Measurements from ENCODE around the gene KCTD17.
A peak's percentile ranks its signal among the peaks of the same experiment; 100 is the strongest.

The KCTD17 gene

DNA sequence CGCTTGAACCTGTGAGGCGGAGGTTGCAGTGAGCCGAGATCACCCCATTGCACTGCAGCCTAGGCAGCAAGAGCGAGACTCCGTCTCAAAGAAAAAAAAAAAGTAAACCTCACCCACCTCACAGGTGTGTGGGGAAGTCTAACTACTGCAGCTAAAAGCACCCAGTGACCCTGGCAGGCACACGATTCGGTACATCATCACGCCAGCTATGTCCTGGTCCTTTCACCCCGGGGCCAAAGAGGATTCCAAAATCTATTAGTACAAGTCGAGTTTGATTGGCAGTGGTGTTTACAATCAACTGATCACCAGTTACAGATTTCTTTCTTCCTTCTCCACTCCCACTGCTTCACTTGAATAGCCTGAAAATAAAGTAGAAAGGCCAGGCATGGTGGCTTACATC, 38.6 kb upstream of the KCTD17 start:
- H3K4me3 ChIP-seq (ENCODE audit: low read depth, low read length), result no peak overlapping the region
- H3K27ac ChIP-seq (ENCODE audit: low read depth, low read length), result no peak overlapping the region
- 0 out of 2 replicates have a peak, but pooled peaks cover 1% of the 10 kb centered on the region for H3K27me3 ChIP-seq (ENCODE audit: insufficient read depth, low read length)
- no peaks in the 10 kb centered on the region for H3K4me1 ChIP-seq (ENCODE audit: control insufficient read depth, insufficient read depth, low read length, unreplicated experiment)
- no peak overlapping the region for H2AFZ ChIP-seq (ENCODE audit: low read length, unreplicated experiment)
- no peaks in the 10 kb centered on the region for H3K79me2 ChIP-seq (ENCODE audit: control insufficient read depth, insufficient read depth, low read length, unreplicated experiment)
- no peaks in the 10 kb centered on the region for H3K36me3 ChIP-seq (ENCODE audit: insufficient read depth, low read length)

DNA sequence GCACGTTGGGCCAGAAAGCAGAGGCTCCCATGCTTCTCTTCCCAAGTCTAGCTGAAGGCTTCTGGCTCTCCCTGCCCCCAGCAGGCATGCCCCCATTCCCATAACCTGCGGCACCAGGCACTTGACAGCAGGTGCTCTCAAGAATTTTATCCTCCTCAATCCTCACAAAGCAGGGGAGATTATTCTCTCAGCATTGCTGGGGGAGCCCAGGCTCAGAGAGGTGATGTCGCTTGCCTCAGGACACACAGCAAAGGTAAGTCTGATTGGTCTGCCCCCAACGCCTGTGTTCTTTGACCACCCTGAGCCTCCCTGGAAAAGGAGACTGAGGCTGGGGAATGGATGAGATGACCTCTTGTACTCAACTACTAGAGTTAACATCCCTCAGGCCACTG, 37.1 kb upstream of the KCTD17 start:
- no peak overlapping the region for H3K27ac ChIP-seq (ENCODE audit: low read depth, low read length)
- H2AFZ ChIP-seq (ENCODE audit: low read length, unreplicated experiment), result no peak overlapping the region
- H3K79me2 ChIP-seq (ENCODE audit: control insufficient read depth, insufficient read depth, low read length, unreplicated experiment), result peaks cover 3% of the 10 kb centered on the region
- H3K36me3 ChIP-seq (ENCODE audit: insufficient read depth, low read length), result no peaks in the 10 kb centered on the region
- H3K27me3 ChIP-seq (ENCODE audit: insufficient read depth, low read length), result no peaks in the 10 kb centered on the region
- no peak overlapping the region for H3K4me3 ChIP-seq (ENCODE audit: low read depth, low read length)
- H3K4me1 ChIP-seq (ENCODE audit: control insufficient read depth, insufficient read depth, low read length, unreplicated experiment), result no peaks in the 10 kb centered on the region

DNA sequence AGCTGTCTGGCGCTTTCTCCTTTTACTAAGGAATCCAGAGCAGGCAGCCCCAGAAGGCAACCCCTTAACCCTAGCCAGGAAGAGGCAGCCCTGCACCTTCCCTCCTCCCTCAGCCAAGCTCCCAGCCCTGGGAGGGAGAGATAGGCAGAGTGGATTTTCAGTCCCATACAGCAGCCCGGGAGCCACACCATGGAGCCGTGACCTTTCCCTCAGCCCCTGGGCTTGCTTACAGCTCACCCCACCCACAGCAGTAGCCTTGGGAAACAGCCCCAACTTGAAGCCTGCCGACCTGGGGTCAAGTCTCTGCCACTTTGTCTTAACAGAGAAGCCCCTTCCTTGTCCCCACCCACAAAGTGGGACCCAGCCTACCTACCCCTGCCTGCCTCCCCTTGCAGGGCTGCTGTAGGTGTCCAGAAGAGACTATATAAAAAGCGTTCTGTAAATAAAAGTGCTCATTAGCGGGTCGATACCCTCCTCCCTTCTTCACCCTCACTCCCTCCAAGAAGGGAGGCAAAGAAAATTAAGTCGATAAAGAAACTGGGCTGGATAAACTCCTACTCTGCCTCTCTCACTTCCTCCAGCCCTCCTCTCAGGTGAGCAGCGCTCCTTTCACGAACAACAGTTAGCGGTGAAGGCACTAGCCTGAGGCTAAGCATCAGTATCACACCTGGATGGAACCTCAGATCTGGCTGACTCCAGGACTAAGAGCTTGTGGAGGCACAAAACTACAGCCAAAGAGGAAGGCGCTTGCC, 36.5 kb upstream of the KCTD17 start:
- Histone ChIP-seq H3K27ac (ENCODE audit: low read depth, low read length) (no peak overlapping the region), H3K4me1 (ENCODE audit: control insufficient read depth, insufficient read depth, low read length, unreplicated experiment) (no peaks in the 10 kb centered on the region), H2AFZ (ENCODE audit: low read length, unreplicated experiment) (no peak overlapping the region), H3K4me3 (ENCODE audit: low read depth, low read length) (no peak overlapping the region), H3K27me3 (ENCODE audit: insufficient read depth, low read length) (no peaks in the 10 kb centered on the region), H3K79me2 (ENCODE audit: control insufficient read depth, insufficient read depth, low read length, unreplicated experiment) (peaks cover 3% of the 10 kb centered on the region), H3K36me3 (ENCODE audit: insufficient read depth, low read length) (no peaks in the 10 kb centered on the region)

- no peaks in the 10 kb centered on the region for H3K36me3 ChIP-seq (ENCODE audit: insufficient read depth, low read length)
- peaks cover 6% of the 10 kb centered on the region for H3K79me2 ChIP-seq (ENCODE audit: control insufficient read depth, insufficient read depth, low read length, unreplicated experiment)
- no peaks in the 10 kb centered on the region for H3K27me3 ChIP-seq (ENCODE audit: insufficient read depth, low read length)
- H2AFZ ChIP-seq (ENCODE audit: low read length, unreplicated experiment), result no peak overlapping the region
- H3K4me1 ChIP-seq (ENCODE audit: control insufficient read depth, insufficient read depth, low read length, unreplicated experiment), result no peaks in the 10 kb centered on the region
- no peak overlapping the region for H3K4me3 ChIP-seq (ENCODE audit: low read depth, low read length)
- no peak overlapping the region for H3K27ac ChIP-seq (ENCODE audit: low read depth, low read length)
These were observed 36.0 kb upstream of the KCTD17 start for GRCh38 chr22:37015587-37015878.

DNA sequence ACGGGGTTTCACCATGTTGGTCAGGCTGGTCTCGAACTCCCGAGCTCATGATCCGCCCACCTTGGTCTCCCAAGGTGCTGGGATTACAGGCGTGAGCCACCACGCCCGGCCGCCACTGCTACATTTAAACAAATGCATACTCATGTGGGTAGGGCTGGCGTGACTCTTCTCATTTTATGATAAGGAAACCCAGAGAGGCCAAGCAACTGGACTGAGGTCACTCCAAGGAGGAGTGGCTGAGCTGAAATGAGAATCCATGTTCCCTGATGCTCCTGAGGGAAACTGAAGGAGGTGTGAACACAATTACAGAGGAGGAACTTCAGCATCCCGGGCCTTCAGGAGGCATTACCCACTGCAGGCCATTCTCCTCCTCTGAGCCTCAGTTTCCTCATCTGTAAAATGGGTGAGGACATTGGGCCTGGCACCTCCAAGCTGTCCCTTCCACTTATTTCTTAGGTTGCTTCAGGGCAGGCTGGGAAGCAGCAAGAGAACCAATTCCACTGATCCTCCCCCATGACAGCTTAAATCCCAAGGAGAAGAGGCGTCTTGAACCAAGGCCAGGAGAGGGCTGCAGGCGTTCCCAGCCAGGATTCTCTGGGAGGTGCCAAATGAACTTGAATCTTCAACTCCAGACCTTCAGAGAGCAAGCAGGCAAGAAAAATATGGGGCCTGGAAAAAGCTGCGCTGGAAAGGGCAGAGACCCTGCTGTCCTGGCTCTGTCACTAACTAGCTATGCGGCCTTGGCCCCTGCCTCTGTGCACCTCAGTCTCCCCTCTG, 35.2 kb upstream of the KCTD17 start:
- Histone ChIP-seq H3K36me3 (ENCODE audit: insufficient read depth, low read length) (no peaks in the 10 kb centered on the region), H2AFZ (ENCODE audit: low read length, unreplicated experiment) (no peak overlapping the region), H3K4me3 (ENCODE audit: low read depth, low read length) (no peak overlapping the region), H3K27ac (ENCODE audit: low read depth, low read length) (no peak overlapping the region), H3K27me3 (ENCODE audit: insufficient read depth, low read length) (no peaks in the 10 kb centered on the region), H3K4me1 (ENCODE audit: control insufficient read depth, insufficient read depth, low read length, unreplicated experiment) (no peaks in the 10 kb centered on the region), H3K79me2 (ENCODE audit: control insufficient read depth, insufficient read depth, low read length, unreplicated experiment) (peaks cover 6% of the 10 kb centered on the region)

DNA sequence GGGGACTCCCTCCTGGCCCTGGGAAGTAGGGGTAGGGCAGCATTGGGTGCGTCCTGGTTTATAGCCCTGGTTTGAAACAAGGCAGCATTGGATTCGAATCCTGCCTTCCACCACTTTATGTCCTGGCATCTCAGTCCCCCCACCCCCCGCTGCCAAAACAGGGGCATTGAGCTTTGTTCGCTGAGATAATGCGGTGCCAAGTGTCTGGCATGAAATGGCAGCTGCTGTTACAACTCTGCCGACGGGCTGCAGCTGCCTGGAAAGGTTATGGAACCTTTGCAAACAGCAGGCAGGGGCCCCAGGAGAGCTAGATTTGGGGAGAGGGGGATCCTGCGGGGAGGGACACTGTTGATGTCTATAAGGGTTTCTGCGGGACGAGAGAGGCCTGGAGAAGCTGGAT, 34.2 kb upstream of the KCTD17 start:
- no peak overlapping the region for H3K27ac ChIP-seq (ENCODE audit: low read depth, low read length)
- H3K4me3 ChIP-seq (ENCODE audit: low read depth, low read length), result no peak overlapping the region
- H3K79me2 ChIP-seq (ENCODE audit: control insufficient read depth, insufficient read depth, low read length, unreplicated experiment), result peaks cover 6% of the 10 kb centered on the region
- no peaks in the 10 kb centered on the region for H3K27me3 ChIP-seq (ENCODE audit: insufficient read depth, low read length)
- no peaks in the 10 kb centered on the region for H3K36me3 ChIP-seq (ENCODE audit: insufficient read depth, low read length)
- no peaks in the 10 kb centered on the region for H3K4me1 ChIP-seq (ENCODE audit: control insufficient read depth, insufficient read depth, low read length, unreplicated experiment)
- H2AFZ ChIP-seq (ENCODE audit: low read length, unreplicated experiment), result no peak overlapping the region

GRCh38 chr22:37018086-37018814, 33.3 kb upstream of the KCTD17 start:
- no peak overlapping the region for H2AFZ ChIP-seq (ENCODE audit: low read length, unreplicated experiment)
- H3K79me2 ChIP-seq (ENCODE audit: control insufficient read depth, insufficient read depth, low read length, unreplicated experiment), result peaks cover 6% of the 10 kb centered on the region
- no peak overlapping the region for H3K27ac ChIP-seq (ENCODE audit: low read depth, low read length)
- no peaks in the 10 kb centered on the region for H3K4me1 ChIP-seq (ENCODE audit: control insufficient read depth, insufficient read depth, low read length, unreplicated experiment)
- no peaks in the 10 kb centered on the region for H3K36me3 ChIP-seq (ENCODE audit: insufficient read depth, low read length)
- peak overlapping the region; percentile 95 for H3K4me3 ChIP-seq (ENCODE audit: low read depth, low read length)
- no peaks in the 10 kb centered on the region for H3K27me3 ChIP-seq (ENCODE audit: insufficient read depth, low read length)

DNA sequence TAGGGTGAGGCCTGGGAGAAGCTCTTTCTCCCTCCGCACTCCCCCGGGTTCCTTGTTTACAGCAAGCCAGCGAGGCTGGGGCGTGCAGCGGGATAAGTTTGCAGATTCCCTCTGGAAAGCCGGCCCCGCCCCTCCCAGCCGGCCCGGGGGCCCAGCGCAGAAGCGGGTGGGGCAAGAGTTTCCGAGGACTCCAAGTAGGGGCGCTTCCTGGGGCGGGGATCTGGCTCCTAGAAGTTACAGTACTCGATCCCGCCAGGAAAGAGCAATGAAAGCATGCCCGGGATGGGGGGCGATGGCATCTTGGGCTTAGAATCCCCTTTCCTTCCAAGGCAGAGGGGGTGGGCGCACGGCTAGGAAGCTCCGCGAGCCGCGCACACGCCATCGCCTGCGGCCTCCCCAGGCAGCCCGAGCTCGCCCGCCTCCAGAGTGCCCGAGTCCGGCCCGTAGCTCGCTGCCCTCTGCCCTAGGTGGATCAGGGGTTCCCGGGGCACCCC, 32.7 kb upstream of the KCTD17 start:
- peak overlapping the region; percentile 95 for H3K4me3 ChIP-seq (ENCODE audit: low read depth, low read length)
- no peaks in the 10 kb centered on the region for H3K4me1 ChIP-seq (ENCODE audit: control insufficient read depth, insufficient read depth, low read length, unreplicated experiment)
- no peak overlapping the region; the same call in 1 of the 2 replicates for H3K27ac ChIP-seq (ENCODE audit: low read depth, low read length)
- H3K27me3 ChIP-seq (ENCODE audit: insufficient read depth, low read length), result no peaks in the 10 kb centered on the region
- peak overlapping the region; percentile 68 for H2AFZ ChIP-seq (ENCODE audit: low read length, unreplicated experiment)
- peaks cover 6% of the 10 kb centered on the region for H3K79me2 ChIP-seq (ENCODE audit: control insufficient read depth, insufficient read depth, low read length, unreplicated experiment)
- H3K36me3 ChIP-seq (ENCODE audit: insufficient read depth, low read length), result no peaks in the 10 kb centered on the region

GRCh38 chr22:37019309-37020191, 32.0 kb upstream of the KCTD17 start, which contains the start of the genes MPST and TST:
Gene MPST (plus strand): TSS chr22:37019742. CDS start chr22:37019837, 95 bp downstream.
Gene TST (minus strand): TSS chr22:37019447. CDS start chr22:37018732, 715 bp downstream.
- peaks cover 6% of the 10 kb centered on the region for H3K79me2 ChIP-seq (ENCODE audit: control insufficient read depth, insufficient read depth, low read length, unreplicated experiment)
- H3K36me3 ChIP-seq (ENCODE audit: insufficient read depth, low read length), result no peaks in the 10 kb centered on the region
- H3K4me3 ChIP-seq (ENCODE audit: low read depth, low read length), result peak within 1 kb of the TSS; percentile 95
- no peak within 1 kb of the TSS; the same call in 1 of the 2 replicates for H3K27ac ChIP-seq (ENCODE audit: low read depth, low read length)
- no peaks in the 10 kb centered on the region for H3K4me1 ChIP-seq (ENCODE audit: control insufficient read depth, insufficient read depth, low read length, unreplicated experiment)
- H3K27me3 ChIP-seq (ENCODE audit: insufficient read depth, low read length), result no peaks in the 10 kb centered on the region
- peak within 1 kb of the TSS; percentile 68 for H2AFZ ChIP-seq (ENCODE audit: low read length, unreplicated experiment)

DNA sequence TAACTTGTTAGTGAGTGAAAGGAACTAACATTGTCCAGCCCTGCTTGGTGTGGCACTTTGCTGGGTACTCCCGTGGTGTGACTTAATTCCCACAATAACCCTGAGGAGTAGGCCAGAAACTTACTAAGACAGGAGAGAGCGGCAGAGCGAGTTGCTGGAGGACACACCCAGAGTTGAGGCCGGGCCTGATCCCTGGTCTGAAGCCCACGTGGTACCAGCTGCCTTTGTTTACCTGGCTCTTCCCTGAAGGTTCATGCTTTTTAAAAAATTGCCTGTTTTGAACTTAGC, 31.4 kb upstream of the KCTD17 start:
- Histone ChIP-seq H3K27me3 (ENCODE audit: insufficient read depth, low read length) (no peaks in the 10 kb centered on the region), H3K27ac (ENCODE audit: low read depth, low read length) (no peak overlapping the region), H3K4me3 (ENCODE audit: low read depth, low read length) (peak overlapping the region; percentile 95), H3K4me1 (ENCODE audit: control insufficient read depth, insufficient read depth, low read length, unreplicated experiment) (no peaks in the 10 kb centered on the region), H3K36me3 (ENCODE audit: insufficient read depth, low read length) (no peaks in the 10 kb centered on the region), H2AFZ (ENCODE audit: low read length, unreplicated experiment) (peak overlapping the region; percentile 68), H3K79me2 (ENCODE audit: control insufficient read depth, insufficient read depth, low read length, unreplicated experiment) (peaks cover 6% of the 10 kb centered on the region)

Data from ACC112 (cell line).